OCI-LY7 (cell line): ENCODE measurements around the gene FA2H.
A peak's percentile ranks its signal among the peaks of the same experiment; 100 is the strongest.

ENCODE experiments used
- EZH2phosphoT487 ChIP-seq: fragments of 200-600 bp; sonication (generic); IDR thresholded peaks from 2 replicates; pipeline ENCODE4 v1.6.1; 2018; ENCODE audit warnings: low read depth, borderline replicate concordance, mild to moderate bottlenecking, mixed run types, antibody characterized with exemption, low read length, moderate library complexity, mixed read lengths
- TF ChIP-seq, protein P1 (sequence below): fragments of 200-600 bp; sonication (generic); conservative IDR thresholded peaks from 2 replicates; pipeline ENCODE4 v1.5.1; 2014; ENCODE audit warnings: mild to moderate bottlenecking, antibody characterized with exemption, low read length, moderate library complexity, mixed read lengths

DNA sequence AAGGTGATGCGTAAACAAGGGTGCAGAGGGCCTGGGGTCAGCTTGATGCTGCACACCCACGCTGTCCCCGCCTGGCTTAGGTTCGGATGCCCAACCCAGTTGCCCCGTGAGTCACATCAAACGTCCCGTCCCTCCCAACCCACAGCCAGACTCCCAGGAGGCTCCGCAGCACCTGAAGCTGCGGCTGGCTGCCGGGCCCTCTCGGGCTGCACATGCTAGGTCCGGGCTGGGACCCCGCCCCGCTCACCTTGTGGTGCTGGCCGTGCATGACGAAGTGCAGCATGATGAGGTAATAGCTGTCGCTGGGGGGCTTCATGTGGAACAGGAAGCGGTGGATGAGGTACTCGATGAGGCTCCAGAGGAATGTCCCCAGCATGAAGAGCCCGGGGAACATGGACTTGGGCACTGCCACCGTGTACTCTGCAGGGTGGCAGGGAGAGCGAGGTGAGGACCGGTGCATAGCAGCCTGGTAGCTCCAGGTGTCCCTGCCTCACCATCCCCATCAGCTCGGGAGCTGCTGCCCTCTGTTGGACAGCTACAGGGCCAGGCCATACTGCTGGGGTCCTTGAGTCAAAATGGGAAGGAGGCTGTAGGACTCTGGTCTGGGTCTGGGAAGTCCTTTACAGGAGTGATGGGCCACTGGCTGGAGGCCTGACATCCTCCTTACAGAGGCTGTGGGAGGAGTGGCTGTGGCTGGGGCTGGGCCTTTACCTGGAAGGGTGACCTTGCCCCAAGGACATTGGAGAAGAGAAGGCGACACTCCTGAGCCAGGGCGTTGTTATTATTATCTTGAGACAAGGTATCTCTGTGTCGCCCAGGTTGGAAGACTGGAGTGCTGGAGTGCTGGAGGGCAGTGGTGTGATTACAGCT lies 55.6 kb downstream of the FA2H start:
- TF ChIP-seq, protein P1, sequence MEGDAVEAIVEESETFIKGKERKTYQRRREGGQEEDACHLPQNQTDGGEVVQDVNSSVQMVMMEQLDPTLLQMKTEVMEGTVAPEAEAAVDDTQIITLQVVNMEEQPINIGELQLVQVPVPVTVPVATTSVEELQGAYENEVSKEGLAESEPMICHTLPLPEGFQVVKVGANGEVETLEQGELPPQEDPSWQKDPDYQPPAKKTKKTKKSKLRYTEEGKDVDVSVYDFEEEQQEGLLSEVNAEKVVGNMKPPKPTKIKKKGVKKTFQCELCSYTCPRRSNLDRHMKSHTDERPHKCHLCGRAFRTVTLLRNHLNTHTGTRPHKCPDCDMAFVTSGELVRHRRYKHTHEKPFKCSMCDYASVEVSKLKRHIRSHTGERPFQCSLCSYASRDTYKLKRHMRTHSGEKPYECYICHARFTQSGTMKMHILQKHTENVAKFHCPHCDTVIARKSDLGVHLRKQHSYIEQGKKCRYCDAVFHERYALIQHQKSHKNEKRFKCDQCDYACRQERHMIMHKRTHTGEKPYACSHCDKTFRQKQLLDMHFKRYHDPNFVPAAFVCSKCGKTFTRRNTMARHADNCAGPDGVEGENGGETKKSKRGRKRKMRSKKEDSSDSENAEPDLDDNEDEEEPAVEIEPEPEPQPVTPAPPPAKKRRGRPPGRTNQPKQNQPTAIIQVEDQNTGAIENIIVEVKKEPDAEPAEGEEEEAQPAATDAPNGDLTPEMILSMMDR: 0 out of 2 replicates have a peak, but pooled peaks have one; percentile 24
- TF ChIP-seq EZH2phosphoT487: no peak
